Uterus (tissue), 2 donors: ENCODE data around the gene LYRM9.

Source experiments
- CTCF ChIP-seq, 4 experiments: fragments of 200-600 bp in 2 of 4; fragments of 450-650 bp in 2 of 4; sonication (generic) in 2 of 4; IDR thresholded peaks; one replicate each; pipeline ENCODE4 v1.5.1; 2016 to 2019; ENCODE audit warnings: antibody characterized with exemption in 4 of 4, mild to moderate bottlenecking in 2 of 4, moderate library complexity in 1 of 4
- POLR2A ChIP-seq, 2 donors: fragments of 450-650 bp; IDR thresholded peaks; one replicate each; pipeline ENCODE4 v1.6.1; 2016; ENCODE audit warnings: antibody characterized with exemption in 2 of 2, mild to moderate bottlenecking in 1 of 2, moderate library complexity in 1 of 2

- TF ChIP-seq POLR2A (IDR thresholded peaks at IDR 0.05) (no peak), CTCF (IDR thresholded peaks at IDR 0.05) (no peak)
Measured at GRCh38 chr17:27930000-27930399, 36.8 kb upstream of the LYRM9 start.
